ENCODE measurements around the gene PEPD.

PEPD gene

DNA sequence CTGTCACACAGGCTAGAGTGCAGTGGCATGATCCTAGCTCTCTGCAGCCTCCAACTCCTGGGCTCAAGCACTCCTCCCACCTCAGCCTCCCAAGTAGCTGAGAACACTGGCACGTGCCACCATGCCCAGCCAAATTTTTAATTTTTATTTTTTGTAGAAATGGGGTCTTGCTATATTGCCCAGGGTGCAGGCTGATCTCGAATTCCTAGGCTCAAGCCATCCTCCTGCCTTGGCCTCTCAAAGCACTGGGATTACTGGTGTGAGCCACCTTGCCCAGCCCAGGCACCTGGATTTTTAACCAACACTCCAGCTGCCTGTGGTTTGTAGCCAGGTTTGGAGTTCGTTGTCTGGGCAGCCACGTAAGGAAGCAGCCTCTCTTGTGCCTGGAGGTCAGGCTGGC is 9.3 kb upstream of the PEPD start:
- Histone ChIP-seq H3K27me3 (ENCODE audit: insufficient read depth, low read length, poor library complexity, severe bottlenecking) (no peaks in the 10 kb centered on the region), H3K9ac (ENCODE audit: low read depth, low read length, poor library complexity, severe bottlenecking) (no peak overlapping the region), H3K4me1 (ENCODE audit: insufficient read depth, low read length, poor library complexity, severe bottlenecking) (no peaks in the 10 kb centered on the region), H3K79me2 (ENCODE audit: insufficient read depth, low read length) (no peaks in the 10 kb centered on the region), H3F3A (ENCODE audit: low read depth) (no peaks in the 10 kb centered on the region), H3K36me3 (ENCODE audit: insufficient read depth, low read length) (no peaks in the 10 kb centered on the region), H3K4me2 (ENCODE audit: low read depth, low read length, poor library complexity, severe bottlenecking) (no peak overlapping the region), H3K4me3 (ENCODE audit: low read length, poor library complexity, severe bottlenecking) (no peak overlapping the region), H3K9me3 (ENCODE audit: insufficient read depth, low read depth, low read length) (no peaks in the 10 kb centered on the region), H2AFZ (ENCODE audit: low read length) (no peak overlapping the region), H4K20me1 (ENCODE audit: insufficient read depth, low read length, poor library complexity, severe bottlenecking) (no peaks in the 10 kb centered on the region), H3K9me2 (replicated peaks; ENCODE audit: low read depth, low read length) (no peaks in the 10 kb centered on the region)
- TF ChIP-seq EZH2phosphoT487 (IDR thresholded peaks at IDR 0.05; ENCODE audit: borderline replicate concordance) = no peak
- TF ChIP-seq, protein P1, sequence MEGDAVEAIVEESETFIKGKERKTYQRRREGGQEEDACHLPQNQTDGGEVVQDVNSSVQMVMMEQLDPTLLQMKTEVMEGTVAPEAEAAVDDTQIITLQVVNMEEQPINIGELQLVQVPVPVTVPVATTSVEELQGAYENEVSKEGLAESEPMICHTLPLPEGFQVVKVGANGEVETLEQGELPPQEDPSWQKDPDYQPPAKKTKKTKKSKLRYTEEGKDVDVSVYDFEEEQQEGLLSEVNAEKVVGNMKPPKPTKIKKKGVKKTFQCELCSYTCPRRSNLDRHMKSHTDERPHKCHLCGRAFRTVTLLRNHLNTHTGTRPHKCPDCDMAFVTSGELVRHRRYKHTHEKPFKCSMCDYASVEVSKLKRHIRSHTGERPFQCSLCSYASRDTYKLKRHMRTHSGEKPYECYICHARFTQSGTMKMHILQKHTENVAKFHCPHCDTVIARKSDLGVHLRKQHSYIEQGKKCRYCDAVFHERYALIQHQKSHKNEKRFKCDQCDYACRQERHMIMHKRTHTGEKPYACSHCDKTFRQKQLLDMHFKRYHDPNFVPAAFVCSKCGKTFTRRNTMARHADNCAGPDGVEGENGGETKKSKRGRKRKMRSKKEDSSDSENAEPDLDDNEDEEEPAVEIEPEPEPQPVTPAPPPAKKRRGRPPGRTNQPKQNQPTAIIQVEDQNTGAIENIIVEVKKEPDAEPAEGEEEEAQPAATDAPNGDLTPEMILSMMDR (conservative IDR thresholded peaks at IDR 0.05; ENCODE audit: low read length) = no peak

DNA sequence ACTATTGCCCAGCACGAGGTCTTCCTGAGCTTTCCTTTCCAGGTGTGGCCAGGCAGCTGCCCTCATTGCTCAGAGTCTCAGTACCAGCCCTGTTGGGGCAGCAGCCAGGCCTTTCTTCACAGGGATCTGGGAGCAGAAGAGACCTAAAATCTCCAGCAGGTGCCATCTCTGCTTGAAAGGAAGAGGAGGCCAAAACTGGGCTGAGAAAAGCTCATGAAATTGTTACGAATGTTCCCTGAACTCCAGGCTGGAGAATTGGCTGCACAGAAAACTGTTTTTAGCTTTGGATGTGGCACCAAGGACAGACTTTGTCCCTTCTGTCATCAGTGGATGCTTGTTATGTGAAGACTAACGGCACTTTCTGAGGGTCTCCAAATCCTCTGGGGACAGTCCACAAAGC is 8.7 kb upstream of the PEPD start:
- Histone ChIP-seq H3K4me2 (ENCODE audit: low read depth, low read length, poor library complexity, severe bottlenecking) (no peak overlapping the region), H3K9me2 (replicated peaks; ENCODE audit: low read depth, low read length) (no peaks in the 10 kb centered on the region), H3K36me3 (ENCODE audit: insufficient read depth, low read length) (no peaks in the 10 kb centered on the region), H4K20me1 (ENCODE audit: insufficient read depth, low read length, poor library complexity, severe bottlenecking) (no peaks in the 10 kb centered on the region), H2AFZ (ENCODE audit: low read length) (no peak overlapping the region), H3K9me3 (ENCODE audit: insufficient read depth, low read depth, low read length) (no peaks in the 10 kb centered on the region), H3K27me3 (ENCODE audit: insufficient read depth, low read length, poor library complexity, severe bottlenecking) (no peaks in the 10 kb centered on the region), H3K4me1 (ENCODE audit: insufficient read depth, low read length, poor library complexity, severe bottlenecking) (no peaks in the 10 kb centered on the region), H3F3A (ENCODE audit: low read depth) (no peaks in the 10 kb centered on the region), H3K4me3 (ENCODE audit: low read length, poor library complexity, severe bottlenecking) (no peak overlapping the region), H3K79me2 (ENCODE audit: insufficient read depth, low read length) (no peaks in the 10 kb centered on the region), H3K9ac (ENCODE audit: low read depth, low read length, poor library complexity, severe bottlenecking) (no peak overlapping the region)
- TF ChIP-seq EZH2phosphoT487 (IDR thresholded peaks at IDR 0.05; ENCODE audit: borderline replicate concordance) = no peak
- TF ChIP-seq, protein P1 (conservative IDR thresholded peaks at IDR 0.05; ENCODE audit: low read length) = no peak

DNA sequence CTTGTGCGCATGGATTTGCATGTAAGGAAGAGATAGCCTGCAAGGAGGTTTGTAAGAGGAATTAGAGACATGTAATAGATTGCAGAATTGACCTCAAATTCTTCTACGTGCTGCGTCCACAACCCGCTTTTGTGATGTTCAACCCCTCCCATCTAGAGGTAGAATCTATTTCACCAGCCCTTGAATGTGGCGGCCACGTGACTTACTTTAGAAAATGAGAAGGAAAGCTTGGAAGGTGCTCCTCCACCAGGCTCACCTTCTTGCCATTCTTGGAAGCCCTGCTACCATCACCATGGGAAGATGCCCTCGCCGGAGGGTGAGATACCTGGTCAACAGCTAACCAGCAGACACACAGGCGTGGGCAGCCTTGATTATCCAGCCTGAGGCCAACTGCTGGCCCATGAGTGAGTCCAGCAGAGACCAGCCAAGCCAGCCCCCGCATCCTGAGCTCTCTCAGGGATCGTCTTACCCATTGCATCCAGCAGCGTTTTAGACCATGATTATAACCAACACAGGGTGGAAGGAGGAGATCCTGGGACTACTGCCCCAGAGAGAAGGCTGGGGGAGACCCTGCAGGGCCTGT is 7.6 kb upstream of the PEPD start:
- Histone ChIP-seq H3K27me3 (ENCODE audit: insufficient read depth, low read length, poor library complexity, severe bottlenecking) (no peaks in the 10 kb centered on the region), H3K9me2 (replicated peaks; ENCODE audit: low read depth, low read length) (no peaks in the 10 kb centered on the region), H3F3A (ENCODE audit: low read depth) (no peaks in the 10 kb centered on the region), H2AFZ (ENCODE audit: low read length) (no peak overlapping the region), H3K9ac (ENCODE audit: low read depth, low read length, poor library complexity, severe bottlenecking) (no peak overlapping the region), H3K4me2 (ENCODE audit: low read depth, low read length, poor library complexity, severe bottlenecking) (no peak overlapping the region), H3K36me3 (ENCODE audit: insufficient read depth, low read length) (no peaks in the 10 kb centered on the region), H3K9me3 (ENCODE audit: insufficient read depth, low read depth, low read length) (no peaks in the 10 kb centered on the region), H4K20me1 (ENCODE audit: insufficient read depth, low read length, poor library complexity, severe bottlenecking) (no peaks in the 10 kb centered on the region), H3K4me3 (ENCODE audit: low read length, poor library complexity, severe bottlenecking) (no peak overlapping the region), H3K4me1 (ENCODE audit: insufficient read depth, low read length, poor library complexity, severe bottlenecking) (no peaks in the 10 kb centered on the region), H3K79me2 (ENCODE audit: insufficient read depth, low read length) (no peaks in the 10 kb centered on the region)
- TF ChIP-seq, protein P1 (conservative IDR thresholded peaks at IDR 0.05; ENCODE audit: low read length) = no peak
- TF ChIP-seq EZH2phosphoT487 (IDR thresholded peaks at IDR 0.05; ENCODE audit: borderline replicate concordance) = no peak
